GM19099 (cell line): Measurements from ENCODE around the gene SYCN.

ENCODE experiments used
- POLR2A ChIP-seq: IDR thresholded peaks from 3 replicates; pipeline ENCODE4 v1.6.1; 2011; ENCODE audit warnings: low read depth; ENCODE audit not compliant: insufficient read length; ENCODE audit errors: extremely low read depth

The SYCN gene

DNA sequence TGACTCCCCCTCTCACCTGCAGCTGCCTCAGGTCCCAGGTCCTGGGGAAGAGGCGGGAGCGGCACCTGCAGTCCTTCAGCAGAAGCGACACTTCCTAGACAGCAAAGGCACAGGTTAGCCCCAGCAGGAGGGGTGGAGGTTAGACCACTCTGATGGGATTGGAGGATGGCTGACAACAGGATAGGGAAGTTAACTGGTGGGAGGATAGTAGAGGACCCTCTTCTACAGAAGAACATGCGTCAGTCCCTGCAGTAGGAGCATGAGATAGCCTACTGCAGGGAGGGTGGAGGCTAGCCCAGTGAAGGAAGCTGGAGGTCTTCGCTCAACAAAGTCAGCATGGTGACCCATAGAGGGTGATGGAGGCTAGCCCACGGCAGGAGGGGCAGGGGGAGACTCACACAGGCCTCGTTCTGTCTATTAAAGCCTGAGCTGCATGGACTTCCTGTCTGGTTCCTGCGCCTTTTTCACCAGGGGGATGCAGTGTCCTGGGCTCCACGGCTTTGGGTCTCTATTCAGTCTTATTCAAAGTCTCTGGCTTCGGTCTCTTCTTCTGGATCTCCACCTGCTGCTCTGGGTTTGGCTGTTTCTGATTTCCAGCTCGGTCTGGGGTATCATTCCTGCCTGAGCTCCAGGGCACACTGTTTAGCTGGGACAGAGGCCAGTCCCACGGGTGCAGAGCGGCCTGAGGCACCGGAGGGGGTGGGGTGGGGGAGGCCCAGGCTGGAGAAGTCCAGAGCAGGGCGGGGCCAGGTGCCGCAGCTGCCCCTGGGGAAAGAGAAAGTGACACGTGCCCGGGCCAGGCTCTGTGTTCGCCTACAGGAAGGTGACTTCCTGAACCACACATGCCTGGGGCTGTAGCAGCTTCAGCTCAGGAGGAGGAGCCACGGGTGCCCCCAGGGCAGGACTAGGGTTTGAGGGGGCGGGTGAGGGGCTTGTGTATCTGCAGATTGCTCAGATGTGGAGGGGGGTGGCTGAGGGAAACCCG is 33.4 kb upstream of the SYCN start:
- TF ChIP-seq POLR2A: peak; percentile 18

DNA sequence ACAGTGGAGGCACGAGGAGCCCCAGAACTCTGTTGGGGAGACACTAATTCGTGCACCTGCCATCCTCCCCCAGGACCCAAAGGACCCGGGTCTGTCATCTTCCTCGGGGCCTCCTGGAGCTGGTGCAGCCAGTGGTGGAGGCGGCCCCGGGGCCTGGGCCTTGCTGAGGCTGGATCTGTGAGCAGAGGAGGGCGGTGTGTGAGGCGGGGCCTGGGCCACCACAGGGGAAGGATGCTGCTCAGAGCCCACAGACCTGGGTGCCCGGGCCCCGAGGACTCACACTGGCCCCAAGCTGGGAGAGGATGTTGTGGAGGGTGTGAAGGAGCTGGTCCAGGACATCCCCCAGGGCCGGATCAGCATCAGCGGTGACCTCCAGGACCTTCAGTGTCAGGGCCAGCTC is 32.5 kb upstream of the SYCN start:
- TF ChIP-seq POLR2A: no peak

DNA sequence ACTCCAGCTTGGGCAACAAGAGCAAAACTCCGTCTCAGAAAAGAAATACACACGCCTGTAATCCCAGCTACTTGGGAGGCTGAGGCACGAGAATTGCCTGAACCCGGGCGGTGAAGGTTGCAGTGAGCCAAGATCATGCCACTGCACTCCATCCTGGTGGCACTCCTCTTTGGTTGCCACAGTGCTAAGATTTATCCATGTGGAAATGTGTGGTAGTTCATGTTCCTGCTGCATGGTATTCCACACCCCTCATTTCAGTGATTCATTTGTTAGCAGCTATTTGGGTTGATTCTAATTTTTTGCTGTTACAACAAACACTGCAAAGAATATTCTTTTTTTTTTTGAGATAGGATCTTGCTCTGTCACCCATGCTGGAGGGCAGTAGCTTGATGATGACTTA is 28.6 kb upstream of the SYCN start:
- no peak for TF ChIP-seq POLR2A

DNA sequence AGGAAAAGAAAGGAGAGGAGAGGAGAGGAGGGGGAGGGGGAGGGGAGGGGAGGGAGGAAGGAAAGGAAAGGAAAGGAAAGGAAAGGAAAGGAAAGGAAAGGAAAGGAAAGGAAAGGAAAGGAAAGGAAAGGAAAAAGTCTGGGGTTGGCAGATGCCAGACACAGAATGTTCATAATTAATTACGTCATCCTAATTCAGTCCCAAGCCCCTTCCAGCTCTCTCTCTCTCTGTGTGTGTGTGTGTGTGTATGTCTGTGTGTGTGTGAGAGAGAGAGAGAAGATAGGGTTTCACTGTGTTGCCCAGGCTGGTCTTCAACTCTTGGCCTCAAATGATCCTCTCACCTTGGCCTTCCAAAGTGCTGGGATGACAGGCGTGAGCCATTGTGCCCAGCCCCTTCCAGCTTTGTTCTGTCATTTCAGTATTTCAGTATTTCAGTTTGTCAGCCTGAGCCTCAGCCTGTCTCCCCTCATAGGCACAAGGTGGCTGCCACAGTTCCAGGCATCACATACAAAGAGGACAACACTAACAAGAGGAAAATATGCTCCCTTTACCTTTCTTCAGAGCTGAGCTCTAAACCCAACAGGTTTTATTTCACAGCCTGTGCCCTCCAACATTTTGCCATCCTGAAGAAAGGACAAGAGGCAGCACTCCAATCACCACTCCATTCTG is 26.2 kb upstream of the SYCN start:
- TF ChIP-seq POLR2A: no peak

DNA sequence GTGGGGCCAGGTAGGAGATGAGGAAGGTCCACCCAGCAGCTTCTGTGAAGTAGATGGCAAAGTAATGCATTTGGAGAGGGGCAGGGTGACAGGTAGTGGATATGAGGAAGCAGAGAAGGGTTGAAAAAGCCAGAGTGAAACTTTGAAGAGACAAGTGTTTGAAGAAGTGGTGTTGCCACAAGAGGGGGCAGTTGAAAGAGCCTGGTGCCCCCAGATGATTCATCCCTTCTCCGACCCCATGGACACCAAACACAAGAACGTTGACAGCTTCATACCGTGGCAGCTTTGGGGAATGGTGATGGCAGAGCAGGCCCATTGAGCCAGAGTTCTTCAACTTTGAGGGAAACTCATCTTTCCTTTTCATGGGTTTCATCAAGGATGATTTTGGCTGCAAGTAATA is 20.8 kb upstream of the SYCN start:
- no peak for TF ChIP-seq POLR2A

DNA sequence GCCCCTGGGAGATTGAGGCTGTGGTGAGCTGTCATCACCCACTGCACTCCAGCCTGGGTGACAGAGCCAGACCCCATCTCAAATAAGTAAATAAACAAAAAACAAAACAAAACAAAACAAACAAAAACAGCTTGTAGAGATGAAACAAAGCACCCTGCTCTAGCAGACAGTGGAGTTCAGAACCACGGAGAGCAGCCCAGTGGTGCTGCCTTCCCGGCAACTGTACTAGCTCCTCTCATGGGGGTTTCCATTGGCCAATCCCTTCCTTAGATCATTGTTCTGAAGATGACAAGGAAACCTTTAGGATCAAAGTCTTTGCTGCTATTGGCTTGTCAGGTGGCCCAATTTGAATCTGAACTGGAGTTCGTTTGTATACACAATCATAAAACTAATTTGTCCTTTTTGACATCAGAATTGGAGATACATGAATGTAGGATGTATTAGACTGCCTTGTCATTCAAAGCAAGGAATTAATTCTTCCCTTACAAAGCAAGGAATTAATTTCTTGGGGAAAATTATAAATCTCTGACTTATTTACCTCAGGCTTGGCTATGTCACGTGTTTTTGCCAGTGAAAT is 19.7 kb upstream of the SYCN start:
- TF ChIP-seq POLR2A: no peak

DNA sequence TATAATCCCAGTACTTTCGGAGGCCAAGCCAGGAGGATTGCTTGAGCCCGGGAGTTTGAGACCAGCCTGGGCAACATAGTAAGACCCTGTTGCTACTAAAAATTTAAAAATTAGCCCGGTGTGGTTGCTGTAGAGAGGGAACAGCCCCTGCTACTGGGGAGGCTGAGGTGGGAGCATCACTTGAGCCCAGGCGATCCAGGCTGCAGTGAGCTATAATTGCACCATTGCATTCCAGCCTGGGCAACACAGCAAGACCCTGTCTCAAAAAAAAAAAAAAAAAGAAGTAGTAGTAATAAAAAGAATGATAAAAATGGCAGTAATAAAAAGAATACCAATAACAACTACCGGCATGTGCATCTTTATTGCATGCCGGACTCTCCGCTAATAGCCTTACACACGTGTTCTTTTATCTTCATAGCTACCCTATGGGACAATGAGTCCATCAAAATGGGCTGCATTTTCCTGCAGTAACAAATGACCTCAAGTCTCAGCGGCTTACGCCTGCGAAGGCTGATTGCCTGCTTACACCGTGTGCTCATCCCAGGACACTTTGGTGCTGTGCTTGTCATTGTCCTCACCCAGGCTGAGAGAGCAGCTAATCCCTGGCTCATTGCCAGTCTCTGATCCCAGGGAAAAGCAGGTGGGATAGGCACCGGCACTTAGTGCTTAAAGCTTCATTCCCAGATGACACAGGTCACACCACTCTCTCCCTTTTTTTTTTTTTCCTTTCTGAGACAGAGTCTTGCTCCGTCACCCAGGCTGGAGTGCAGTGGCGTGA is 14.4 kb upstream of the SYCN start:
- TF ChIP-seq POLR2A: no peak

DNA sequence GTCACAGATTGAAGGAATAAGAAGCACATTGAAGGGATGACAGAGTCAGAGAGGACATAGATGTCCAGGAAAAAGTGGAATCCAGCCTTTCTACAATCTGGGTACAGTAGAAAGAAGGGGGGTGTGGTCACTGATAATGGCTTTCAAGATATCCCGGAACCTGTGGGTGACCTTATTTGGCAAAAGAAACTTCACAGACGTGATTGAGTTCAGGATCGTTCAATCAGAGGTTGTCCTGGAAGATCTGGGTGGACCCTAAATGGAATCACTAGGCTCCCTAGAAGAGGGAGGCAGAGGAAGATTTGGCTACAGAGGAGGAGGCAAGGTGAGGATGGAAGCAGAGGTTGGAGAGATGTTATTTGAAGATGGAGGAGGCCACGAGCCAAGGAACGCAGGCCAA is 13.0 kb upstream of the SYCN start:
- TF ChIP-seq POLR2A: no peak

DNA sequence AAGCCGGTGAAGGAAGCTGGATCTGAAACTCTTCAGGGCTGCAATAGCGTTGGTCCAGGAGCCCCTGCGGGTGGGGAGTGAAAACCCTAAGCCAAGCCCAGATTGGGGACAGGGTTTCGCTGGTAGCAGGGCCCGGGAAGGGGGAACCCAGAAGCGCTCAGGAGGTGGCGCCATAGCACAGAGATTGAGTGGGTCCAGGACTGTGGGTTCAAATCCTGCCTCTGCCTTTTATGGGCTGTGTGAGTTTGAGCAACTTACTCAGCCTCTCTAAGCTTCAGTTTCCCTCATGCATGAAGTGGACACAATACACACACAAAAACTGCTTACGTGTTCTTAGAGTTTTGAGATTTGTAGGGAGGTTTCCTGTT is 8.3 kb upstream of the SYCN start:
- TF ChIP-seq POLR2A: no peak

DNA sequence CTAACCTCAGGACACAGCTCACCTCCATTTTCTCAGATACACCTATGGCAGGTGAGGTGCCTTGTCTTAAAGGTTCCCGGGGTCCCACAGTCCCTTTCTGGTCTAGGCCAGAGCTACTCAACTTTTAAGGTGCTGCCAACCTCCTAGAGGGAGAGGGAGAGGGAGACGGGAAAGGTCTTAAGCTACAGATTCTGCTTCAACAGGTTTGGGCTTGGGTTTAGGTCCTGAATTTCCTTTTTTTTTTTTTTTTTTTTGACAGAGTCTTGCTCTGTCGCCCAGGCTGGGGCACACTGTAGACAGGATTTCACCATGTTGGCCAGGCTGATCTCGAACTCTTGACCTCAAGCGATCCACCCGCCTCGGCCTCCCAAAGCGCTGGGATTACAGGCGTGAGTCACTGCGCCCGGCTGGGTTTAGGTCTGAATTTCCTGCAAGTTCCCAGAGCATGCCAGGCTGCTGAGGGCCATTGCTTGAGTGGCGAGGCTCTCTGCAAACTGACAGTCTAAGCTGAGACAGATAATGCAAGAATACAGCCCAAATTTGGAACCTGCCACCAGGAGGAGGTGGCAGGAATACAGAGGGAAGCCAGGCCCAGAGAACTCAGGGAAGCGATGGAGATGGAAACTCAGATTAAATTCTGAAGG is 7.8 kb upstream of the SYCN start:
- TF ChIP-seq POLR2A: no peak

DNA sequence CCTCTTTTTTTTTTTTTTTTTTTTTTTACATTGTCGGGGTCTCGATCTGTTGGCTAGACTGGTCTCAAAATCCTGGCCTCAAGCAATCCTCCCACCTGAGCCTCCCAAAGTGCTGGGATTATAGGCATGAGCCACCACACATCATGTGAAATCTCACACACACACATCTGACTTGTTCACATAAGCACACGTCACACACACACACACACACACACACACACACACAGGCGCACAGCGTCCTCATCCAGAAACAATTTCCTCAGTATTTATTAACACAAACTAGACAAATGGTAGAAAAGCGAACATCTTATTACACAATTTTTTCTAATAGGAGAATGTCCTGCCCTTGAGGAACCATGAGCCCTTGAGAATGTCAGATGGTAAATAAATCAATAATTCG is 5.1 kb upstream of the SYCN start:
- TF ChIP-seq POLR2A: no peak

DNA sequence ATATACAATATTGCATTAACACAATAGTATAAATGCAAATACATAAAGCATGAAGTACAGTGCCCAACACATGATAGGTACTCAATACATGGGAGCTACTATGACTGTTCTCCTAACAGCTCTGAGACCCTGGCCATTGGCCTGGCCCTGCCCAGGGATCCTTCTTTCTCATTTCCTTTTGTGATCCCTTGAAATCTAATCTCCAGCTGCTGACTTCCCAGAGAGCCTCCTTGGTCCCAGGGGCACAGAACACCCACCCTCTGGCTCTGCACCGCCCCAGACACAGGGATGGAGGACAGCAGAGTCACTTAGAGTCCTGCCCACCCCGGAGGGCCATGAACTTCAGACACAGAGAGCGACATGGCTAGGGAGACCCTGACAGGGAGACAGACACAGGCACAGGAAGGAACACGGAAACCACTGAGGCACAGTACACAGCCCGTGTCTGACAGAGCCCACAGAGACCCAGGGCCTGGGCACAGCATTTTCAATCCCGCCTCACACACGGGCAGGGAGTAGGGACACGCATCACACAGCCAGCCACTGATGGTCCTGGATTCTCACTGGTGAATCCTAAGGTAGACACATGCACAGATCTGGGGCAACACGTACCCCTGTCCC is 4.2 kb upstream of the SYCN start:
- TF ChIP-seq POLR2A: no peak

DNA sequence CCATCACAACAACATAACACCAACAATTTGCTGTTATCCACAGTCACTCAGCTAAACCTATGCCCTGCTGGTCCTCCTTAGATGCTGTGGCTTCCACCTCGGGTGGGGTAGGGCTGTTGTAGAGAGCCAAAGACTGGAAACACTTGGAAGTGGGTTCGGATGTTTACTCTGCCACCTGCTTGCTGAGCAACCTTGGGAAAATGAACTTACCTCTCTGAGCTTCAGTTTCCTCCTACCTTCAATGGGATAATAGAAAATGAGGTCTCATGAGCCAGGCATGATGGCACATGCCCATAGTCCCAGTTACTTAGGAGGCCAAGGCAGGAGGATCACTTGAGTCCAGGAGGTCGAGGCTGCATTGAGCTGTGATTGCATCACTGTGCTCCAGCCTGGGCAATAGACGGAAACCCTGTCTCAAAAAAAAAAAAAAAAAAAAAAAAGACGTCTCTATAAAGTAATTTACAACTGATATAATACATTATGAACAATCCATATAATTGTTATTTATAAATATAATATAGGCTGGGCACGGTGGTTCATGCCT is 3.3 kb upstream of the SYCN start:
- no peak for TF ChIP-seq POLR2A

DNA sequence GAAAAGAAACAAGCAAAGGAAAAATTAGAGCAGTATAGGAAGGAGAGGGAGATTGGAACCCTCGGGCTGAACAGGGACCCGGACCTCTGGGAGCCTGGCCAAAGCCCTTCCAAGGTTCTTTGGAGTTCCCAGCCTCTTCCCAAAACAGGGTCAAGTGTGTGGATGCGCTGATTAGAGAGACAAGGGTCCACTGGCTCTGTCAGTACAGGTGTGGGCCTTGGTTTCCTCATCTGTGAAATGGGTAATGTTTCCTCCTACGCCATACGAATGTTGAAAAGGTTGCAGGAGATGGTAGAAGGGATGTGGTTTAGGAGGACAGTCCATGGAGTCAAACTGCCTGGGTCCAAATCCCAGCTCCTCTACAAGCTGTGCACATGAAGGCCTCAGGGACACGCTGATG is 2.1 kb upstream of the SYCN start:
- no peak for TF ChIP-seq POLR2A
